Measurements from ENCODE around the gene VWDE.

GRCh38 chr7:12423997-12424745 is 20.5 kb upstream of the VWDE start:
- TF ChIP-seq CTCF (IDR thresholded peaks at IDR 0.05 in 2 of 3, conservative IDR thresholded peaks at IDR 0.05 in 1 of 3; ENCODE audit: borderline replicate concordance in 1 of 3, insufficient read depth in 1 of 3, low read depth in 2 of 3, low read length in 2 of 3) (no peak), YY1 (IDR thresholded peaks at IDR 0.05; ENCODE audit: extremely low read depth, insufficient replicate concordance, low read depth, low read length) (no peak), POLR2A (IDR thresholded peaks at IDR 0.05; ENCODE audit: borderline replicate concordance, extremely low read depth, insufficient read depth, insufficient read length) (no peak), RAD21 (IDR thresholded peaks at IDR 0.05; ENCODE audit: low read depth) (no peak), TCF7L2 (IDR thresholded peaks at IDR 0.05; ENCODE audit: borderline replicate concordance, extremely low read depth, insufficient read depth, insufficient read length) (no peak), ZNF274 (IDR thresholded peaks at IDR 0.05; ENCODE audit: low read depth, low read length) (no peak), EZH2 (IDR thresholded peaks at IDR 0.05) (no peak)
